Right cardiac atrium (tissue), 5 donors: ENCODE data around the gene ANKRD35. TPM values are rescaled to one million over a fixed set of nuclear protein-coding genes. Genes with fewer than 3 reads are reported as not detected.
A peak's percentile ranks its signal among the peaks of the same experiment; 100 is the strongest.

Experiments used
- ATAC-seq, 2 donors: fragments of 200-7000 bp; cut with Tn5 transposase; one replicate each; pipeline versions ENCODE4 v1.8.0 to v1.9.1; 2020; ENCODE audit warnings: moderate library complexity in 2 of 2, mild to moderate bottlenecking in 1 of 2
- DNase-seq, 3 donors: peaks; one replicate each; pipeline ENCODE4 v3.0.0-alpha.2; 2020
- H3K27ac ChIP-seq: one replicate; pipeline ENCODE4 v1.5.1; 2013; ENCODE audit warnings: mild to moderate bottlenecking, low read length, control low read depth, moderate library complexity
- H3K27me3 ChIP-seq: one replicate; pipeline ENCODE4 v1.6.1; 2013; ENCODE audit not compliant: control insufficient read depth, insufficient read depth
- H3K4me1 ChIP-seq: one replicate; pipeline ENCODE4 v1.6.1; 2013; ENCODE audit warnings: low read length; ENCODE audit not compliant: control insufficient read depth, insufficient read depth
- H3K4me3 ChIP-seq: one replicate; pipeline ENCODE4 v1.5.1; 2013; ENCODE audit warnings: low read length, control low read depth
- H3K9me3 ChIP-seq: one replicate; pipeline ENCODE4 v1.6.1; 2013; ENCODE audit warnings: low read length; ENCODE audit not compliant: control insufficient read depth
- whole genome bisulfite sequencing: extraction: QIAGEN DNeasy Blood & Tissue Kit; methylation state at CpG from one replicate; pipeline ENCODE4 v1.1.7; 2013; 5-methylcytosine and 5-hydroxymethylcytosine counted together
- intact Hi-C, 4 donors: fragments of 100-400 bp; cut with DNase I; formaldehyde crosslinking; loops; one replicate each; pipeline versions ENCODE4 v1.11.0 to v1.14.0; 2022 to 2023
- polyA plus RNA-seq: library from polyadenylated mRNA; stranded (reverse); fragments of 200-250 nt; gene quantifications from one replicate; pipeline ENCODE4 v1.2.3, GENCODE V29; 2013
- total RNA-seq, 4 donors: library from RNA; stranded (reverse); fragmentation: NEBNext Ultra II Directional; extraction: Animal tissue kit (Norgen Biotek cat#: 25700); gene quantifications; one replicate each; pipeline ENCODE4 v1.2.1, GENCODE V29; 2021
- donor health status: healthy with polysubstance abuse.
- donor health status: DM: no; HTN: yes; CAD: no.
- donor health status: DM: no; HTN: no; CAD: no.
- donor health status: DM: no; HTN: yes; CAD: no; lungs with severe emphysema.
- donor health status: DM: yes; HTN: yes; CAD: no.

Gene ANKRD35
- total and polyA plus RNA-seq, 5 donors, result 1.4 to 2.3 (median 2.0) TPM

GRCh38 chr1:145892486-145893087 lies 6.9 kb upstream of the ANKRD35 start:
- H3K4me1 ChIP-seq, result peaks cover 9% of the 10 kb centered on the region
- no peaks in the 10 kb centered on the region for H3K9me3 ChIP-seq
- WGBS, result 27% methylated on average over 3 of the region's 3 CpGs
- DNase-seq (peak in 1 of 3 donors; percentile 53), ATAC-seq (peak; percentile 30 to 34)
- intact Hi-C loops, result loop anchor here (5.0 to 10.0 kb wide), 3 partner anchors 72 to 122 kb away; partner anchors contain the start of genes ANKRD34A (in 1 of the 4) and POLR3GL (in 1 of the 4)
- no peak overlapping the region for H3K4me3 ChIP-seq
- H3K27me3 ChIP-seq, result no peaks in the 10 kb centered on the region
- peak overlapping the region; percentile 86 for H3K27ac ChIP-seq

GRCh38 chr1:145891587-145892485 lies 6.2 kb upstream of the ANKRD35 start:
- Histone ChIP-seq H3K9me3 (no peaks in the 10 kb centered on the region), H3K27me3 (no peaks in the 10 kb centered on the region), H3K27ac (peak overlapping the region; percentile 86), H3K4me3 (peak overlapping the region; percentile 2), H3K4me1 (peaks cover 9% of the 10 kb centered on the region)
- peak; percentile 93 to 97 (median 94) for DNase-seq
- intact Hi-C loops, result loop anchor here (5.0 to 10.0 kb wide), 3 partner anchors 73 to 123 kb away; partner anchors contain the start of genes ANKRD34A (in 1 of the 4) and POLR3GL (in 1 of the 4)
- ATAC-seq, result peak; percentile 89 to 92
- 1% methylated on average over 6 of the region's 6 CpGs for WGBS

DNA sequence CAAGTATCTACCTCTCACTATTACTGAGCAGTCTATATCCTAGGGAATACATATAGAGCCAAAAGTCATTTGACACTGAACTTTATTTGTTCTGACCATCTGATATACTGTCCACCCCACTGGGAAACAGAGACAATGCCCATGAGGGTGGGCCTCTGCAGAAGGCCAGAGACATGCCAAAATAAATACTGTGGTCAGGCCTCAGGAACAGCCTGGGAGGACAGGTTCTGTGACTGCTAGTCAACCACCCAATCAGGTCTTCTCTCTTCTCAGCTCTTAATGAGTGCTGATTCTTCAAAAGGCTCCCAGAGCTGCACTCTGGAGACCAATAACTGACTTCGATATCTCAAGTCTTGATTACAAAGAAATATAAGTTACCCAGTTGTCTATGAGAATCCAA lies 5.5 kb upstream of the ANKRD35 start:
- Histone ChIP-seq H3K4me3 (no peak overlapping the region), H3K9me3 (no peaks in the 10 kb centered on the region), H3K27me3 (no peaks in the 10 kb centered on the region), H3K27ac (peak overlapping the region; percentile 86), H3K4me1 (peaks cover 9% of the 10 kb centered on the region)
- DNase-seq (no peak), ATAC-seq (peak; percentile 28 to 71)
- 36% methylated on average over 1 of the region's 1 CpG for WGBS
- intact Hi-C loops, result loop anchor here (5.0 to 10.0 kb wide), 3 partner anchors 74 to 124 kb away; partner anchors contain the start of genes ANKRD34A (in 1 of the 4) and POLR3GL (in 1 of the 4)

- no peaks in the 10 kb centered on the region for H3K27me3 ChIP-seq
- 73% methylated on average over 3 of the region's 3 CpGs for WGBS
- H3K9me3 ChIP-seq, result no peaks in the 10 kb centered on the region
- DNase-seq (no peak), ATAC-seq (no peak)
- no peak overlapping the region for H3K27ac ChIP-seq
- no peak overlapping the region for H3K4me3 ChIP-seq
- intact Hi-C loops, result loop anchor here (5.0 to 10.0 kb wide), 3 partner anchors 75 to 125 kb away; partner anchors contain the start of genes ANKRD34A (in 1 of the 4) and POLR3GL (in 1 of the 4)
- H3K4me1 ChIP-seq, result peaks cover 9% of the 10 kb centered on the region
These were observed 4.1 kb upstream of the ANKRD35 start for GRCh38 chr1:145889722-145890121.

GRCh38 chr1:145887631-145888030 lies 2.0 kb upstream of the ANKRD35 start:
- Histone ChIP-seq H3K4me1 (peaks cover 6% of the 10 kb centered on the region), H3K4me3 (no peak overlapping the region), H3K9me3 (no peaks in the 10 kb centered on the region), H3K27me3 (no peaks in the 10 kb centered on the region), H3K27ac (no peak overlapping the region)
- ATAC-seq (no peak), DNase-seq (no peak)
- intact Hi-C loops, result no loop called here
- 75% methylated on average over 5 of the region's 5 CpGs for WGBS

GRCh38 chr1:145886816-145887215 lies 1.1 kb upstream of the ANKRD35 start:
- intact Hi-C loops, result no loop called here
- Histone ChIP-seq H3K9me3 (no peaks in the 10 kb centered on the region), H3K4me3 (peak overlapping the region; percentile 60), H3K27ac (no peak overlapping the region), H3K4me1 (peaks cover 3% of the 10 kb centered on the region), H3K27me3 (no peaks in the 10 kb centered on the region)
- DNase-seq (no peak), ATAC-seq (peak in 1 of 2 donors; percentile 6)
- WGBS, result 51% methylated on average over 8 of the region's 8 CpGs

DNA sequence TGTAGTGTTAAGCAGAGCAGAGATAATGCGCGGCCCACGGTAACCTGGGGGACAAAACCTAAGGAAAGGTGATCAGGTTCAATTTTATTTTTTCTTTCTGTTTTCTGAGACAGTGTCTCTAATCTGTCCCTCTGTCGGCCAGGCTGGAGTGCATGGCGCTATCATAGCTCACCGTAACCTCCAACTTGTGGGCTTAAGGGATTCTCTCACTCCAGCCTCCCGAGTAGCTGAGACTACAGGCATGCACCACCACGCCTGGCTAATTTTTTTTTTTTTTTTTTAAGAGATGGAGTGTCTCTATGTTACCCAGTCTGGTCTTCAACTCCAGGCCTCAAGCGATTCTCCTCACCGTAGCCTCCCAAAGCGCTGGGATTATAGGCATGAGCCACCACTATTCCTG lies 724 bp upstream of the ANKRD35 start:
- DNase-seq (no peak), ATAC-seq (peak; percentile 18 to 20)
- H3K27ac ChIP-seq, result peak overlapping the region; percentile 46
- no peaks in the 10 kb centered on the region for H3K9me3 ChIP-seq
- WGBS, result 35% methylated on average over 11 of the region's 11 CpGs
- H3K4me1 ChIP-seq, result no peaks in the 10 kb centered on the region
- H3K4me3 ChIP-seq, result peak overlapping the region; percentile 60
- intact Hi-C loops, result no loop called here
- H3K27me3 ChIP-seq, result no peaks in the 10 kb centered on the region

DNA sequence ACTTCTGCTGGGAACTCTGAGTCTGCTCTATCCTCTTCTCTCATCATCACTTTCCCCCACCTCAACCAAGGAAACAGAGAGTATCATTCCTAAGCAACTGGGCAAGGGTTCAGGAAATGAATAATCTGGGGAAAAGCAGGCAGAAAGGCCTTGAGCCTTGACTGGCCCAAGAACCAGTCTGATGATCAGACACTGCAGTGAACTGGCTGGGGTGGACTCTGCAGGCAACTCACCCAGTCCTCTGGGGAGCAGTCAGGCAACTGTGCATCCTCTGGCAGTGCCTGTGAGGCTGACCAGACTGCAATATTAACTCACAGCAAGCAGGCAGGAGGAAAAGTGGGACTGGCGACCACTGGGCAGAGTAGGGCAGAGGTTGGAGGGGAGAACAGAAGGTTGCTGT lies 991 bp downstream of the ANKRD35 start:
- no peak for DNase-seq
- no peaks in the 10 kb centered on the region for H3K4me1 ChIP-seq
- intact Hi-C loops, result no loop called here
- H3K27me3 ChIP-seq, result no peaks in the 10 kb centered on the region
- no peak overlapping the region for H3K27ac ChIP-seq
- WGBS, result 84% methylated on average over 1 of the region's 1 CpG
- H3K4me3 ChIP-seq, result no peak overlapping the region
- ATAC-seq, result no peak
- no peaks in the 10 kb centered on the region for H3K9me3 ChIP-seq

- Histone ChIP-seq H3K4me3 (no peak overlapping the region), H3K27ac (no peak overlapping the region), H3K9me3 (no peaks in the 10 kb centered on the region), H3K27me3 (no peaks in the 10 kb centered on the region), H3K4me1 (no peaks in the 10 kb centered on the region)
- 57% methylated on average over 5 of the region's 5 CpGs for whole genome bisulfite sequencing
- DNase-seq (no peak), ATAC-seq (peak in 1 of 2 donors; percentile 42)
- intact Hi-C loops, result no loop called here
These were observed 5.9 kb downstream of the ANKRD35 start for GRCh38 chr1:145879775-145880174.

DNA sequence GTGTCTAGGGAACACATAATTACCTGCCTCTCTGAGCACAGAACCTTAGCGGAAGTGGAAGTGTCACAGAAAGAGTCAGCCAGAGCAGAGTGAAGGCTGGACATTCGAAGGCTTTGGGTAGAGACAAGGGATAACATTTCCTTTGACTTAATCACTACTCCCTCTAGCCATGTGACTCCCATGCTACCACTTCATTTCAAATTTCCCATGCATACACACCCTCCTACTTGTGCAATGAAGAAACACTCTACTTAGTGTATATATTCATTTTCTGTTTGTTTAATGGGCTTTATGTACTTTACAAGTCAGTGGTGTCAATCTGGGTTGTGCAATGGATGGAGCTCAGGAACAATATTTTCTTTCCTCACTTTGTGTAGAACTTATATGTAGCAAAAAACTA lies 6.9 kb downstream of the ANKRD35 start:
- no peak for DNase-seq
- H3K9me3 ChIP-seq, result no peaks in the 10 kb centered on the region
- no peak for ATAC-seq
- H3K27me3 ChIP-seq, result no peaks in the 10 kb centered on the region
- no peak overlapping the region for H3K27ac ChIP-seq
- WGBS, result 72% methylated on average over 2 of the region's 2 CpGs
- intact Hi-C loops, result no loop called here
- no peak overlapping the region for H3K4me3 ChIP-seq
- H3K4me1 ChIP-seq, result no peaks in the 10 kb centered on the region

DNA sequence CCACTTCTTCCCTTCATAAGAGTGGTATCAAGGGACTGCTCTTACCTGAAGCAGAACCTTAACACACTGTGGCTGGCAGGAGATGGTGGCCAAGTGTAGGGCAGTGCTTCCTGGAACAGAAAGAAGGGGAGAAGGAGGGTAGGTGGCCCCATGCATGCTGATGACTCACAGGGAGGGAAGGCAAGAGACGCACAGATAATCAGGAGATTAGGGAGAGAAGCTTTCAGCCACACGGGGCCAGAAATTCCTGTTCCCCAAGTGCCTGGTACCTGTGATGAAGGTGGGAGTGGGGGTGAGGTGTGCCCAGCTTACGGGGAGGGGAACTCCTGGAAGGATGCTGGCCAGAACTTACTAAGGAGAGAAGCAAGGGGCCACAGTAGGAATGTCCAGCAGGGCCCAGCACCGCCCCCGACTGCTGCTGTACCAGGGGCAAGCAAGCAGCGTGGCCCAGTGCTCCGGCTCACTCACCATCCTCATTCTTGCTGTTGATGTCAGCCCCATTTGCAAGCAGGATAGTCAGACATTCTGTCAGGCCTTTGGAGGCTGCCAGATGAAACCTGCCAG lies 7.7 kb downstream of the ANKRD35 start:
- no peak for DNase-seq
- Histone ChIP-seq H3K27ac (no peak overlapping the region), H3K9me3 (no peaks in the 10 kb centered on the region), H3K4me1 (no peaks in the 10 kb centered on the region), H3K27me3 (no peaks in the 10 kb centered on the region), H3K4me3 (no peak overlapping the region)
- intact Hi-C loops, result no loop called here
- WGBS, result 82% methylated on average over 7 of the region's 7 CpGs
- no peak for ATAC-seq
